Measurements from ENCODE around the gene KRTAP10-5. TPM values are rescaled to one million over a fixed set of nuclear protein-coding genes. Genes with fewer than 3 reads are reported as not detected.

KRTAP10-5 gene
- total and polyA plus RNA-seq, 10 donors, result not detected

GRCh38 chr21:44549525-44550211 lies 30.7 kb downstream of the KRTAP10-5 start:
- H3K4me3 ChIP-seq, result no peak overlapping the region
- H3K36me3 ChIP-seq, result no peaks in the 10 kb centered on the region
- H3K9me3 ChIP-seq, result peaks cover 2 to 39% (median 26%) of the 10 kb centered on the region in 8 donors
- H3K27ac ChIP-seq, result no peak overlapping the region
- WGBS, 5 donors, result 69 to 83% (median 78%) methylated on average over 14 to 25 of the region's 25 CpGs
- DNase-seq, result peak; percentile 72
- intact Hi-C loops (cut with DNase I; ENCODE audit: low total_unique reads), result no loop called here
- H3K4me1 ChIP-seq, result peaks cover 0 to 13% (median 0%) of the 10 kb centered on the region in 6 donors
- TF ChIP-seq POLR2AphosphoS5 (IDR thresholded peaks at IDR 0.05), result no peak
- no peak for TF ChIP-seq POLR2A (IDR thresholded peaks at IDR 0.05)
- peaks cover 0 to 52% (median 0%) of the 10 kb centered on the region in 7 donors for H3K27me3 ChIP-seq (replicated peaks in 1 of 7)

GRCh38 chr21:44548922-44549321 lies 31.5 kb downstream of the KRTAP10-5 start:
- Histone ChIP-seq H3K36me3 (no peaks in the 10 kb centered on the region), H3K4me1 (peaks cover 0 to 13% (median 0%) of the 10 kb centered on the region in 6 donors), H3K27ac (no peak overlapping the region), H3K4me3 (no peak overlapping the region), H3K27me3 (replicated peaks in 1 of 7) (peaks cover 0 to 52% (median 0%) of the 10 kb centered on the region in 7 donors), H3K9me3 (peaks cover 2 to 36% (median 29%) of the 10 kb centered on the region in 8 donors)
- no peak for DNase-seq
- TF ChIP-seq POLR2AphosphoS5 (IDR thresholded peaks at IDR 0.05) (no peak), CTCF (IDR thresholded peaks at IDR 0.05 in 8 of 11, conservative IDR thresholded peaks at IDR 0.05 in 3 of 11) (no peak), POLR2A (IDR thresholded peaks at IDR 0.05) (no peak)
- intact Hi-C loops (cut with DNase I; ENCODE audit: low total_unique reads), result no loop called here
- 57 to 75% (median 59%) methylated on average over 14 of the region's 14 CpGs for WGBS, 5 donors

- peak overlapping the region in 1 of 8 donors; percentile 35 for H3K4me3 ChIP-seq
- intact Hi-C loops (cut with DNase I; ENCODE audit: low total_unique reads), result no loop called here
- no peaks in the 10 kb centered on the region for H3K36me3 ChIP-seq
- peak overlapping the region in 3 of 8 donors; percentile 62 to 68 (median 66) for H3K27ac ChIP-seq
- no peak for DNase-seq
- peaks cover 2 to 40% (median 33%) of the 10 kb centered on the region in 8 donors for H3K9me3 ChIP-seq
- peaks cover 0 to 52% (median 0%) of the 10 kb centered on the region in 7 donors for H3K27me3 ChIP-seq (replicated peaks in 1 of 7)
- H3K4me1 ChIP-seq, result peaks cover 0 to 13% (median 0%) of the 10 kb centered on the region in 6 donors
- 67 to 82% (median 76%) methylated on average over 13 of the region's 13 CpGs for WGBS, 5 donors
- TF ChIP-seq CTCF (IDR thresholded peaks at IDR 0.05 in 8 of 11, conservative IDR thresholded peaks at IDR 0.05 in 3 of 11) (no peak), POLR2A (IDR thresholded peaks at IDR 0.05) (no peak), POLR2AphosphoS5 (IDR thresholded peaks at IDR 0.05) (no peak)
Measured at GRCh38 chr21:44548381-44548780, 32.0 kb downstream of the KRTAP10-5 start.

- peaks cover 0 to 51% (median 0%) of the 10 kb centered on the region in 7 donors for H3K27me3 ChIP-seq (replicated peaks in 1 of 7)
- intact Hi-C loops (cut with DNase I; ENCODE audit: low total_unique reads), result no loop called here
- H3K9me3 ChIP-seq, result peaks cover 3 to 46% (median 39%) of the 10 kb centered on the region in 8 donors
- H3K4me1 ChIP-seq, result peaks cover 0 to 13% (median 0%) of the 10 kb centered on the region in 6 donors
- peak overlapping the region in 6 of 8 donors; percentile 33 to 68 (median 60) for H3K27ac ChIP-seq
- no peaks in the 10 kb centered on the region for H3K36me3 ChIP-seq
- TF ChIP-seq CTCF (IDR thresholded peaks at IDR 0.05 in 8 of 11, conservative IDR thresholded peaks at IDR 0.05 in 3 of 11) (no peak), POLR2AphosphoS5 (IDR thresholded peaks at IDR 0.05) (peak in 1 of 3 donors; percentile 37), POLR2A (IDR thresholded peaks at IDR 0.05) (no peak)
- peak overlapping the region in 1 of 8 donors; percentile 35 for H3K4me3 ChIP-seq
- peak; percentile 58 for DNase-seq
- 35 to 43% (median 39%) methylated on average over 5 of the region's 5 CpGs for WGBS, 5 donors
Measured at GRCh38 chr21:44547656-44548331, 32.6 kb downstream of the KRTAP10-5 start.
